ENCODE results near the gene HACE1.

GRCh38 chr6:104679971-104680370, 179.7 kb downstream of the HACE1 start:
- TF ChIP-seq POLR2A (IDR thresholded peaks at IDR 0.05) (no peak), CTCF (IDR thresholded peaks at IDR 0.05) (no peak)
